Dedifferentiated amniotic fluid mesenchymal stem cell (primary cell): ENCODE results near the gene CHRD.
"Not testable (repeated sequence)": the region's sequence is repeated elsewhere in the genome, so short reads cannot be mapped to it uniquely, and the experiment has no call there.

ENCODE experiments used
- DNase-seq: peaks from one replicate; pipeline ENCODE4 v3.0.0-alpha.2; 2016; ENCODE audit errors: extremely low spot score

CHRD gene

GRCh38 chr3:184414418-184415202 is 34.8 kb downstream of the CHRD start:
- DNase-seq: no peak

GRCh38 chr3:184415203-184415490 is 35.3 kb downstream of the CHRD start:
- DNase-seq: no peak

- peak; percentile 22 for DNase-seq
These were observed 37.9 kb downstream of the CHRD start for GRCh38 chr3:184417619-184418327.

GRCh38 chr3:184419171-184419570 is 39.3 kb downstream of the CHRD start:
- DNase-seq: no peak

GRCh38 chr3:184423561-184423960 is 43.7 kb downstream of the CHRD start:
- no peak for DNase-seq

- DNase-seq: no peak
These were observed 46.9 kb downstream of the CHRD start for GRCh38 chr3:184426691-184427141.

- DNase-seq: peak; percentile 83
These were observed 48.8 kb downstream of the CHRD start for GRCh38 chr3:184428561-184429175.

GRCh38 chr3:184429786-184430185 is 49.9 kb downstream of the CHRD start:
- no peak for DNase-seq

- DNase-seq: no peak
These were observed 51.1 kb downstream of the CHRD start for GRCh38 chr3:184430940-184431339.

GRCh38 chr3:184433178-184433577 is 53.3 kb downstream of the CHRD start:
- DNase-seq: not testable (repeated sequence)

- no peak for DNase-seq
These were observed 59.2 kb downstream of the CHRD start for GRCh38 chr3:184439096-184439495.
